ENCODE results near the gene ERBB4. TPM values are rescaled to one million over a fixed set of nuclear protein-coding genes. Genes with fewer than 3 reads are reported as not detected.

Gene ERBB4
- total RNA-seq, 1 donor from 2014 or later = 9.9 TPM

DNA sequence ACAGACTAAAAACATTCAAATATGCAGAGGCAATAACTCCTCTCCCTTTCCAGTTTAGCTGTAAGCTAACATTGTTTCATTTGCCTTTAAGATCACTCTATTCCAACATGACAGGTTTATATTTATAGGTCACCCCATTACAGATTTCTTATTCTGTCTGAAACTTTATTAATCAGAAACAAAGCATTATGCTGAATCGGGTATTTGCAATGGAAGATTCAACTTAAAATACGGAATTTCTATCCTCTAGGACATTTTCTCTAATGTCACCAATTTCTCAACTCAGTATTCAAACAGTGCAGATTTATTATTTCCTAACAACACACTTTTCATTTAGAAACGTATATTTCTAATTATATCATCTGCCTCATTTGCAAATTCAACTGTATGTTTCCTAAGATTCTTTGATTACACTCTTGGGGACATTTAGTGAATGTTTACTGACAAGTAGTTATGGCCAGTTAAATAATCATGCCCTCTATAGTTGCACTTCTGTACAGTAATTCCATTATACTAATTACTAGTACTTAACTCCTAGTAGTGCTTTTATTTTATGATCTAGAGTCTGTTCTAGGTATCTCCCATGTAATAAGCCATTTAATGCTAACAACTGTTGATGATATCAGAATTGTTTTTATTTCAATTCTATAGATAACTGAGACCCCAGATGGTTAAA lies 358.1 kb downstream of the ERBB4 start:
- H3K27ac Mint-ChIP-seq = no peak overlapping the region
- no peak overlapping the region for H3K4me3 Mint-ChIP-seq
- H3K9me3 Mint-ChIP-seq = no peaks in the 10 kb centered on the region
- H3K36me3 Mint-ChIP-seq = no peaks in the 10 kb centered on the region
- H3K27me3 Mint-ChIP-seq = no peaks in the 10 kb centered on the region
- H3K4me1 Mint-ChIP-seq (ENCODE audit: unreplicated experiment) = no peaks in the 10 kb centered on the region
- TF ChIP-seq CTCF (conservative IDR thresholded peaks at IDR 0.05) = no peak
- DNase-seq (ENCODE audit: extremely low spot score, unreplicated experiment) = no peak

GRCh38 chr2:212177724-212178123 lies 360.9 kb downstream of the ERBB4 start:
- H3K4me1 Mint-ChIP-seq (ENCODE audit: unreplicated experiment) = peaks cover 8% of the 10 kb centered on the region
- no peak for TF ChIP-seq CTCF (conservative IDR thresholded peaks at IDR 0.05)

DNA sequence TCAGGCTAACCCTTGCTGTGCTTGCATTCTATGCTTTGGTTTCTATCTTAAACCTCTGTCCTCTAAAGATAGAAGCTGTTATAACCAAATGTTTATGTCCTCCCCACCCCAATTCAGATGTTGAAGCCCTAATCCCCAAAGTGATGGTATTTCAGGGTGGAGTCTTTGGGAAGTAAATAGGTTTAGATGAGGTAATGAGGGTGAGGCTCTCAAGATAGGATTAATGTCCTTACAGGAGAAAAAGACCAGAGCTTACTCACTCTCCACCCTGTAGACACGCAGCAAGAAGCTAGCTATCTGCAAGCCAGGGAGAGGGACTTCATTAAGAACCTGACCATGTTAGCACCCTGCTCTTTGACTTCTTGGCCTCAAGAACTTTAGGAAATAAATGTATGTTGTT lies 362.5 kb downstream of the ERBB4 start:
- H3K9me3 Mint-ChIP-seq = peaks cover 7% of the 10 kb centered on the region
- H3K27ac Mint-ChIP-seq = no peak overlapping the region
- peaks cover 9% of the 10 kb centered on the region for H3K27me3 Mint-ChIP-seq
- peaks cover 8% of the 10 kb centered on the region for H3K4me1 Mint-ChIP-seq (ENCODE audit: unreplicated experiment)
- TF ChIP-seq CTCF (conservative IDR thresholded peaks at IDR 0.05) = no peak
- no peaks in the 10 kb centered on the region for H3K36me3 Mint-ChIP-seq
- H3K4me3 Mint-ChIP-seq = no peak overlapping the region
- DNase-seq (ENCODE audit: extremely low spot score, unreplicated experiment) = no peak

More at GRCh38 chr2:212177724-212178123, 360.9 kb downstream of the ERBB4 start:
- H3K36me3 Mint-ChIP-seq = no peaks in the 10 kb centered on the region
- no peaks in the 10 kb centered on the region for H3K9me3 Mint-ChIP-seq
- DNase-seq (ENCODE audit: extremely low spot score, unreplicated experiment) = no peak
- H3K27ac Mint-ChIP-seq = no peak overlapping the region
- peaks cover 9% of the 10 kb centered on the region for H3K27me3 Mint-ChIP-seq
- no peak overlapping the region for H3K4me3 Mint-ChIP-seq

DNA sequence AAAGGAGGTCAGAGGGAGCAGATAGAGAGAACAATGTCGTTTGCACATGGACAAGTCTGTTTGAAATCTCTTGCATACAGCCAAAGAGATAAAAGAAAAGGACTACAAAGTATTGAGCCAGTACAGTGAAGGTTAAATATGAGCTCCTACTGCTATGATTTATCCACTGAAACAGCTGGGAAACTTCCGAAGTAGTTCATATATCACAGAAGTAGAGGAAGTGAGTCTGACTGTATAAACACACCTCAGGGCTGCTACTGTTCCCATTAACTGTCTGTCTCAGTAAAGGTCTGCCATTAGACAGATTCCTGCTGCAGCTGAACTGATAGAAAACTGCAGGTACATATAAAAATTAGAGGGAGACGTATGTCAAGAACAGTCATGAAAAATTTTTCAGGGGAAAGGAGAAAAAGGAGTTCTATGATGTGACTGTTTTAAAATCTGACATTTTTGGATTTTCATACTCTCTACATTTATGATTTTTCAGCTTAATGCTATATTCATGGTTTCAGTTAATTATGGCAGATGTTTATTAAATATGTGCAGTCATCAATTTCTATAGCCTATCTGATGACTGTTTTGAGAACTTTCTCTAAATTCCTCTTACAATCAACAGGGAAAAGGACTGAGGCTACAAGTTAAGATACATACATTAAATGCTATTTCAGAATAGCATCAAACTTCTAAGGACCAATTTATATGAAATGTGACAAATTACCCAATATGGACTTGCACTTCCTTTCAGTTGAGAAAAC lies 364.7 kb downstream of the ERBB4 start:
- no peak for TF ChIP-seq CTCF (conservative IDR thresholded peaks at IDR 0.05)
- no peak for DNase-seq (ENCODE audit: extremely low spot score, unreplicated experiment)
- no peak overlapping the region for H3K4me3 Mint-ChIP-seq
- H3K4me1 Mint-ChIP-seq (ENCODE audit: unreplicated experiment) = peaks cover 8% of the 10 kb centered on the region
- H3K27ac Mint-ChIP-seq = no peak overlapping the region
- H3K9me3 Mint-ChIP-seq = peaks cover 13% of the 10 kb centered on the region
- peaks cover 9% of the 10 kb centered on the region for H3K27me3 Mint-ChIP-seq
- H3K36me3 Mint-ChIP-seq = no peaks in the 10 kb centered on the region

DNA sequence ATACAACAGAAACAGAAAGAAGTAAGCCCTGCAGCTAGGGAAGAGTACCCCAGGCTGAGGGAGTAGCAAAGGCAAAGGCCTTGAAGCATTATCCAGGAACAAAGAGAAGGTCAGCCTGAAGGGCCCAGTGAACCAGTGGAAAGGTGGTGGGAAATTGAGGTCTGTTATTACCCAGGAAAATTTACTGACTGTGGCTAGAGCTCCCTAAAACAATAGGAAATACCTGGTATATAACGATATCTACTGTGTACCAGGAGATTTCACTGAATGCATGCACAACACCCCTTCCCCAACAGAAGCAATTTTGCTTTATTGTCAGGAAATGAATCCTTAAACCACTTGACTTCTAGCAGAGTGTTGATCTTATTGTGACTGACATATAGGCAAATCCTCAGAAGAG lies 365.3 kb downstream of the ERBB4 start:
- peaks cover 8% of the 10 kb centered on the region for H3K4me1 Mint-ChIP-seq (ENCODE audit: unreplicated experiment)
- H3K27ac Mint-ChIP-seq = no peak overlapping the region
- peaks cover 13% of the 10 kb centered on the region for H3K9me3 Mint-ChIP-seq
- DNase-seq (ENCODE audit: extremely low spot score, unreplicated experiment) = no peak
- no peaks in the 10 kb centered on the region for H3K36me3 Mint-ChIP-seq
- TF ChIP-seq CTCF (conservative IDR thresholded peaks at IDR 0.05) = no peak
- peaks cover 9% of the 10 kb centered on the region for H3K27me3 Mint-ChIP-seq
- no peak overlapping the region for H3K4me3 Mint-ChIP-seq

Measured in type B pancreatic cell (in vitro differentiated cells).